GM23338 (cell line): ENCODE measurements around the gene TYW1B. TPM values are rescaled to one million over a fixed set of nuclear protein-coding genes. Genes with fewer than 3 reads are reported as not detected.

Experiments used
- ATAC-seq: fragments of 200-7000 bp; cut with Tn5 transposase; 3 replicates; pipeline ENCODE4 v1.9.1; 2020
- DNase-seq: peaks from one replicate; pipeline ENCODE4 v3.0.0-alpha.2; 2015; ENCODE audit warnings: low spot score
- H2AFZ ChIP-seq: fragments of 200-600 bp; sonication (generic); 2 replicates; pipeline ENCODE4 v1.8.0; 2016; ENCODE audit warnings: antibody characterized with exemption, mild to moderate bottlenecking, moderate library complexity
- H3F3A ChIP-seq: fragments of 200-600 bp; sonication (generic); replicated peaks from 2 replicates; pipeline ENCODE4 v1.8.0; 2017; ENCODE audit warnings: antibody characterized with exemption, mixed run types, low read depth
- H3K27ac ChIP-seq: fragments of 200-600 bp; sonication (generic); 2 replicates; pipeline ENCODE4 v1.6.1; 2016; ENCODE audit warnings: low read depth
- H3K27me3 ChIP-seq: fragments of 200-600 bp; sonication (generic); 2 replicates; pipeline ENCODE4 v1.8.0; 2016; ENCODE audit warnings: mild to moderate bottlenecking, mixed run types, moderate library complexity; ENCODE audit not compliant: insufficient read depth
- H3K36me3 ChIP-seq: fragments of 200-600 bp; sonication (generic); 2 replicates; pipeline ENCODE4 v1.8.0; 2016; ENCODE audit warnings: mild to moderate bottlenecking; ENCODE audit not compliant: insufficient read depth
- H3K4me1 ChIP-seq: fragments of 200-600 bp; sonication (generic); 2 replicates; pipeline ENCODE4 v1.8.0; 2016; ENCODE audit warnings: mild to moderate bottlenecking, moderate library complexity; ENCODE audit not compliant: insufficient read depth
- H3K4me2 ChIP-seq: fragments of 200-600 bp; sonication (generic); 2 replicates; pipeline ENCODE4 v1.7.1; 2017; ENCODE audit warnings: mixed run types
- H3K4me3 ChIP-seq: fragments of 200-600 bp; sonication (generic); 2 replicates; pipeline ENCODE4 v1.6.1; 2016; ENCODE audit warnings: mixed run types
- H3K79me2 ChIP-seq: fragments of 200-600 bp; sonication (generic); replicated peaks from 2 replicates; pipeline ENCODE4 v1.8.0; 2017; ENCODE audit warnings: mild to moderate bottlenecking; ENCODE audit not compliant: insufficient read depth
- H3K9me2 ChIP-seq: fragments of 200-600 bp; sonication (generic); 2 replicates; pipeline ENCODE4 v1.8.0; 2017; ENCODE audit not compliant: insufficient read depth
- H4K20me1 ChIP-seq: fragments of 200-600 bp; sonication (generic); replicated peaks from 2 replicates; pipeline ENCODE4 v1.8.0; 2017; ENCODE audit warnings: mild to moderate bottlenecking; ENCODE audit not compliant: insufficient read depth
- H3K27ac Mint-ChIP-seq: 2 replicates; pipeline ENCODE4 v1.8.0; 2020; ENCODE audit warnings: inconsistent platforms, mild to moderate bottlenecking, moderate library complexity, mixed read lengths
- H3K27me3 Mint-ChIP-seq: 3 replicates; pipeline ENCODE4 v1.8.0; 2022; ENCODE audit warnings: low read depth, mild to moderate bottlenecking, moderate library complexity, mixed read lengths, inconsistent platforms; ENCODE audit not compliant: insufficient read depth, poor library complexity
- H3K36me3 Mint-ChIP-seq: 3 replicates; pipeline ENCODE4 v1.8.0; 2021; ENCODE audit warnings: low read depth, mild to moderate bottlenecking, inconsistent platforms, moderate library complexity, mixed read lengths
- H3K4me1 Mint-ChIP-seq: 3 replicates; pipeline ENCODE4 v1.8.0; 2020; ENCODE audit warnings: mild to moderate bottlenecking, inconsistent platforms, mixed read lengths
- H3K4me3 Mint-ChIP-seq: 3 replicates; pipeline ENCODE4 v1.8.0; 2021; ENCODE audit warnings: moderate library complexity, mild to moderate bottlenecking, inconsistent platforms, mixed read lengths
- H3K9me3 Mint-ChIP-seq: 3 replicates; pipeline ENCODE4 v1.8.0; 2020; ENCODE audit warnings: moderate library complexity, mild to moderate bottlenecking, inconsistent platforms, mixed read lengths
- ETS1 ChIP-seq: IDR thresholded peaks from 2 replicates; pipeline ENCODE4 v1.6.1; 2016; ENCODE audit warnings: antibody characterized with exemption
- EZH2 ChIP-seq: fragments of 200-600 bp; sonication (generic); IDR thresholded peaks from one replicate; pipeline ENCODE4 v1.8.0; 2017; ENCODE audit warnings: antibody characterized with exemption, mild to moderate bottlenecking, low read depth; ENCODE audit not compliant: unreplicated experiment
- EZH2phosphoT487 ChIP-seq: fragments of 200-600 bp; sonication (generic); IDR thresholded peaks from one replicate; pipeline ENCODE4 v1.8.1; 2018; ENCODE audit warnings: antibody characterized with exemption; ENCODE audit not compliant: unreplicated experiment
- JUNB ChIP-seq: IDR thresholded peaks from one replicate; pipeline ENCODE4 v1.6.1; 2016; ENCODE audit warnings: antibody characterized with exemption; ENCODE audit not compliant: unreplicated experiment
- NANOG ChIP-seq: IDR thresholded peaks from 2 replicates; pipeline ENCODE4 v1.6.1; 2016; ENCODE audit warnings: antibody characterized with exemption, borderline replicate concordance
- POLR2AphosphoS5 ChIP-seq: IDR thresholded peaks from 2 replicates; pipeline ENCODE4 v1.6.1; 2016; ENCODE audit warnings: antibody characterized with exemption, low read depth
- REST ChIP-seq: IDR thresholded peaks from one replicate; pipeline ENCODE4 v1.6.1; 2018; ENCODE audit warnings: antibody characterized with exemption; ENCODE audit not compliant: unreplicated experiment
- STAT1 ChIP-seq: IDR thresholded peaks from one replicate; pipeline ENCODE4 v1.6.1; 2016; ENCODE audit warnings: antibody characterized with exemption; ENCODE audit not compliant: unreplicated experiment
- ZNF114 ChIP-seq: fragments of 250-450 bp; sonication (Bioruptor Pico); IDR thresholded peaks from 2 replicates; pipeline ENCODE4 v1.5.0; 2020; ENCODE audit warnings: mild to moderate bottlenecking, moderate library complexity
- ZNF331 ChIP-seq: fragments of 250-450 bp; sonication (Bioruptor Pico); IDR thresholded peaks from 2 replicates; pipeline ENCODE4 v1.5.0; 2020; ENCODE audit warnings: low read depth, mild to moderate bottlenecking, moderate library complexity
- polyA plus RNA-seq: library from polyadenylated mRNA; unstranded; fragments of >200 nt; fragmentation: Nextera tagmentation; extraction: Ambion mirVana; gene quantifications from 2 replicates; pipeline ENCODE4 v1.2.1, GENCODE V29; 2016
- total RNA-seq: library from RNA; depleted of rRNA; stranded (reverse); fragments of >200 nt; shearing (Covaris generic); gene quantifications from 2 replicates; pipeline ENCODE4 v1.2.3, GENCODE V29; 2014
- TF ChIP-seq, protein P1 (sequence below), 2 experiments: fragments of 200-600 bp in 1 of 2; sonication (generic) in 1 of 2; conservative IDR thresholded peaks; 2 replicates each; pipeline versions ENCODE4 v1.5.1 to v1.6.1; 2016 to 2017; ENCODE audit warnings: antibody characterized with exemption in 2 of 2, low read depth in 2 of 2, mild to moderate bottlenecking in 2 of 2, moderate library complexity in 1 of 2

TYW1B gene
- total and polyA plus RNA-seq, 2 experiments from 2014 or later = 2.8 to 5.6 TPM

DNA sequence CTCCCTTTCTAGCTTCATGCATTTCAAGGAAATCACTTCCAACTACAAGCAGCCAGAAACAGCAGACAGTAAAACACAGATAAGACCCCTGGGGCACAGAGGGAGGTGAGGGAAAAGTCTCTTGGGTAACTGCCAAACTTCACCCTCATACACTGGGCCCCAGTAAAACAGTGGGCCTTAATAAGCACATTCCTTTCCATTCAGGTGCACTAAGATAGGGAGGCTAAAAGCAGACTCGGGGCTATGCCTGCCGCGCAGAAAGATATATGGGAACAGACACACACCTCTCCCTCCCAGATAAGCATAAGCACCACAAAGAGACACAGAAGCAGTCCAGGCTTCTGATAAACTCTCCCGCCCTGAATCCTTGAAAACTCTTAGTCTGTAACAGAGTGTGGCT is 117.0 kb downstream of the TYW1B start:
- peak; percentile 40 for ATAC-seq
- no peak overlapping the region for H3K27ac ChIP-seq
- H3K4me1 ChIP-seq = peaks cover 6% of the 10 kb centered on the region
- H4K20me1 ChIP-seq = no peaks in the 10 kb centered on the region
- no peak overlapping the region for H2AFZ ChIP-seq
- H3K4me3 ChIP-seq = no peak overlapping the region
- Mint-ChIP-seq H3K4me1 (peaks cover 25% of the 10 kb centered on the region), H3K4me3 (no peak overlapping the region), H3K9me3 (peaks cover 4% of the 10 kb centered on the region; the same call in 1 of the 3 replicates), H3K36me3 (peaks cover 54% of the 10 kb centered on the region), H3K27ac (no peak overlapping the region), H3K27me3 (no peaks in the 10 kb centered on the region)
- no peaks in the 10 kb centered on the region for H3K79me2 ChIP-seq
- H3K4me2 ChIP-seq = no peak overlapping the region
- H3K27me3 ChIP-seq = no peaks in the 10 kb centered on the region
- no peak for DNase-seq
- TF ChIP-seq ZNF331 (CRISPR knock-in tag) (no peak), JUNB (no peak), REST (no peak), STAT1 (no peak), EZH2 (no peak), EZH2phosphoT487 (no peak), POLR2AphosphoS5 (no peak), NANOG (no peak), ETS1 (no peak), ZNF114 (CRISPR knock-in tag) (no peak)
- no peaks in the 10 kb centered on the region for H3F3A ChIP-seq
- H3K9me2 ChIP-seq = no peaks in the 10 kb centered on the region
- H3K36me3 ChIP-seq = no peaks in the 10 kb centered on the region

GRCh38 chr7:72709909-72710308 is 118.1 kb downstream of the TYW1B start:
- H3K27me3 ChIP-seq = no peaks in the 10 kb centered on the region
- peaks cover 14% of the 10 kb centered on the region for H3K4me1 ChIP-seq
- peaks cover 4% of the 10 kb centered on the region; the same call in 1 of the 3 replicates for H3K9me3 Mint-ChIP-seq
- no peaks in the 10 kb centered on the region for H3K36me3 ChIP-seq
- ATAC-seq (no peak), DNase-seq (no peak)
- no peak overlapping the region for H3K4me3 Mint-ChIP-seq
- H3K79me2 ChIP-seq = no peaks in the 10 kb centered on the region
- no peak overlapping the region for H3K4me2 ChIP-seq
- H4K20me1 ChIP-seq = no peaks in the 10 kb centered on the region
- H3K27me3 Mint-ChIP-seq = no peaks in the 10 kb centered on the region
- H3K4me3 ChIP-seq = no peak overlapping the region
- H2AFZ ChIP-seq = no peak overlapping the region
- H3K36me3 Mint-ChIP-seq = peaks cover 54% of the 10 kb centered on the region
- H3K27ac Mint-ChIP-seq = no peak overlapping the region
- no peak overlapping the region for H3K27ac ChIP-seq
- H3K4me1 Mint-ChIP-seq = peaks cover 28% of the 10 kb centered on the region
- H3K9me2 ChIP-seq = no peaks in the 10 kb centered on the region
- H3F3A ChIP-seq = no peaks in the 10 kb centered on the region
- TF ChIP-seq NANOG = no peak
- TF ChIP-seq, protein P1, sequence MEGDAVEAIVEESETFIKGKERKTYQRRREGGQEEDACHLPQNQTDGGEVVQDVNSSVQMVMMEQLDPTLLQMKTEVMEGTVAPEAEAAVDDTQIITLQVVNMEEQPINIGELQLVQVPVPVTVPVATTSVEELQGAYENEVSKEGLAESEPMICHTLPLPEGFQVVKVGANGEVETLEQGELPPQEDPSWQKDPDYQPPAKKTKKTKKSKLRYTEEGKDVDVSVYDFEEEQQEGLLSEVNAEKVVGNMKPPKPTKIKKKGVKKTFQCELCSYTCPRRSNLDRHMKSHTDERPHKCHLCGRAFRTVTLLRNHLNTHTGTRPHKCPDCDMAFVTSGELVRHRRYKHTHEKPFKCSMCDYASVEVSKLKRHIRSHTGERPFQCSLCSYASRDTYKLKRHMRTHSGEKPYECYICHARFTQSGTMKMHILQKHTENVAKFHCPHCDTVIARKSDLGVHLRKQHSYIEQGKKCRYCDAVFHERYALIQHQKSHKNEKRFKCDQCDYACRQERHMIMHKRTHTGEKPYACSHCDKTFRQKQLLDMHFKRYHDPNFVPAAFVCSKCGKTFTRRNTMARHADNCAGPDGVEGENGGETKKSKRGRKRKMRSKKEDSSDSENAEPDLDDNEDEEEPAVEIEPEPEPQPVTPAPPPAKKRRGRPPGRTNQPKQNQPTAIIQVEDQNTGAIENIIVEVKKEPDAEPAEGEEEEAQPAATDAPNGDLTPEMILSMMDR (conservative IDR thresholded peaks at IDR 0.05; ENCODE audit: low read depth in 2 of 2) = no peak
- TF ChIP-seq EZH2 = no peak
- no peak for TF ChIP-seq ZNF114 (CRISPR knock-in tag)
